Measurements from ENCODE around the gene ADAM15. TPM values are rescaled to one million over a fixed set of nuclear protein-coding genes. Genes with fewer than 3 reads are reported as not detected.

Gene ADAM15
- total and polyA plus RNA-seq, 2 donors (not counting 3 experiments of a cell fraction or from before 2014, with no cell fraction given) = 295 to 299 TPM

GRCh38 chr1:155092641-155093040 lies 41.5 kb downstream of the ADAM15 start:
- H3K4me2 ChIP-seq (ENCODE audit: insufficient read depth, low read length) = no peak overlapping the region
- POLR2A ChIA-PET = no interaction called here
- no peak overlapping the region for H2AFZ ChIP-seq (ENCODE audit: low read depth, low read length)
- no peaks in the 10 kb centered on the region for H3K36me3 ChIP-seq (ENCODE audit: control insufficient read depth in 2 of 2, extremely low read depth in 1 of 2, insufficient read depth in 2 of 2, low read length in 2 of 2)
- DNase-seq (ENCODE audit: low read depth, low spot score) (no peak), FAIRE-seq (no peak)
- H3K9ac ChIP-seq (replicated peaks; ENCODE audit: extremely low read depth, insufficient read depth, low read length) = no peak overlapping the region
- H3K79me2 ChIP-seq (ENCODE audit: control insufficient read depth, insufficient read depth, low read length) = no peaks in the 10 kb centered on the region
- no TSS peak for BruUV-seq (replicated peaks)
- H3K4me1 ChIP-seq (ENCODE audit: control insufficient read depth, extremely low read depth, insufficient read depth, low read length) = no peaks in the 10 kb centered on the region
- dilution Hi-C loops (cut with MboI; ENCODE audit: extremely low pct_ligation_motif_present, low sequenced_read_pairs) = no loop called here
- H3K27ac ChIP-seq (ENCODE audit: insufficient read depth, low read depth, low read length) = no peak overlapping the region
- H3K27me3 ChIP-seq (ENCODE audit: control insufficient read depth in 2 of 2, insufficient read depth in 2 of 2, low read length in 2 of 2) = peaks cover 8 to 19% of the 10 kb centered on the region in 2 experiments
- intact Hi-C loops (cut with micrococcal nuclease) = no loop called here
- no peak overlapping the region for H3K4me3 ChIP-seq (replicated peaks in 1 of 3; ENCODE audit: insufficient read depth in 1 of 3, low read depth in 1 of 3, low read length in 3 of 3)
- TF ChIP-seq POLR2A (IDR thresholded peaks at IDR 0.05; ENCODE audit: low read depth, low read length) = no peak
- TF ChIP-seq CTCF (IDR thresholded peaks at IDR 0.05; ENCODE audit: extremely low read depth in 1 of 2, insufficient read depth in 1 of 2, low read depth in 1 of 2, low read length in 2 of 2) = no peak
- no peak for TF ChIP-seq FOS (IDR thresholded peaks at IDR 0.05; ENCODE audit: borderline replicate concordance, insufficient read depth, low read length)
- TF ChIP-seq MYC (IDR thresholded peaks at IDR 0.05; ENCODE audit: low read depth, low read length) = no peak
- no peak for TF ChIP-seq MAX (IDR thresholded peaks at IDR 0.05; ENCODE audit: insufficient read depth, insufficient read length)
- TF ChIP-seq EZH2 (IDR thresholded peaks at IDR 0.05; ENCODE audit: borderline replicate concordance, low read depth, low read length, severe bottlenecking) = no peak
- TF ChIP-seq GATA2 (IDR thresholded peaks at IDR 0.05; ENCODE audit: insufficient read depth, insufficient read length, low read depth, low read length) = no peak
- no peak for TF ChIP-seq POLR2AphosphoS5 (IDR thresholded peaks at IDR 0.05; ENCODE audit: insufficient read depth, low read depth, low read length)
- TF ChIP-seq JUN (IDR thresholded peaks at IDR 0.05; ENCODE audit: borderline replicate concordance, insufficient read depth, insufficient read length, low read depth) = no peak
- no peaks in the 10 kb centered on the region for H3K9me3 ChIP-seq (replicated peaks; ENCODE audit: control insufficient read depth, insufficient read depth, low read length)
- H3K9me1 ChIP-seq (replicated peaks; ENCODE audit: control insufficient read depth, extremely low read depth, insufficient read depth, low read length) = no peaks in the 10 kb centered on the region
- CTCF ChIA-PET = interaction anchor here (2.0 to 13.7 kb wide), 3 partner anchors 34 to 77 kb away, joined by 10 to 673 read pairs (median 97); partner anchors contain the start of genes EFNA1 and KRTCAP2
- H4K20me1 ChIP-seq (replicated peaks; ENCODE audit: control insufficient read depth, extremely low read depth, insufficient read depth, low read length) = no peaks in the 10 kb centered on the region

Data from endothelial cell of umbilical vein (primary cell).